NCI-H1694 treated with DMSO at 0.1 percent for 48 hours (cell line): ENCODE measurements around the gene SLC43A3.

Source experiments
- DNase-seq: peaks from one replicate; lab custom pipeline; 2025; lab: John Stamatoyannopoulos, UW

The SLC43A3 gene

GRCh38 chr11:57426929-57427726 is at the start of gene SLC43A3:
SLC43A3 (minus strand) TSS chr11:57427121; CDS start chr11:57426172, 949 bp downstream.
- DNase-seq: no peak

GRCh38 chr11:57476047-57476756 is 49.3 kb upstream of the SLC43A3 start:
- DNase-seq: no peak

GRCh38 chr11:57475671-57476046 is 48.7 kb upstream of the SLC43A3 start:
- no peak for DNase-seq

GRCh38 chr11:57475191-57475590 is 48.3 kb upstream of the SLC43A3 start:
- DNase-seq: no peak

- DNase-seq: no peak
Measured at GRCh38 chr11:57474803-57475115, 47.8 kb upstream of the SLC43A3 start.

- peak; percentile 28 for DNase-seq
Measured at GRCh38 chr11:57474017-57474802, 47.3 kb upstream of the SLC43A3 start.

- DNase-seq: no peak
Measured at GRCh38 chr11:57473285-57473841, 46.4 kb upstream of the SLC43A3 start.

GRCh38 chr11:57471496-57471895 is 44.6 kb upstream of the SLC43A3 start:
- peak; percentile 12 for DNase-seq

- DNase-seq: no peak
Measured at GRCh38 chr11:57469268-57469667, 42.3 kb upstream of the SLC43A3 start.

- DNase-seq: no peak
Measured at GRCh38 chr11:57468276-57468675, 41.4 kb upstream of the SLC43A3 start.

- DNase-seq: no peak
Measured at GRCh38 chr11:57467508-57468157, 40.7 kb upstream of the SLC43A3 start.

- no peak for DNase-seq
Measured at GRCh38 chr11:57466680-57467079, 39.8 kb upstream of the SLC43A3 start.

GRCh38 chr11:57464539-57465181 is 37.7 kb upstream of the SLC43A3 start:
- DNase-seq: no peak

- DNase-seq: no peak
Measured at GRCh38 chr11:57463671-57464538, 37.0 kb upstream of the SLC43A3 start.

GRCh38 chr11:57462597-57462996 is 35.7 kb upstream of the SLC43A3 start:
- no peak for DNase-seq

- DNase-seq: no peak
Measured at GRCh38 chr11:57461841-57462489, 35.0 kb upstream of the SLC43A3 start.

- no peak for DNase-seq
Measured at GRCh38 chr11:57460758-57461749, 34.1 kb upstream of the SLC43A3 start.

- peak; percentile 54 for DNase-seq
Measured at GRCh38 chr11:57460022-57460757, 33.3 kb upstream of the SLC43A3 start, which contains the start of gene RTN4RL2. RTN4RL2 (plus strand) TSS chr11:57460528; CDS start chr11:57460866, 338 bp downstream.
